IMR-90 (cell line): ENCODE measurements around the gene RPL10A.
"Not testable (repeated sequence)": the region's sequence is repeated elsewhere in the genome, so short reads cannot be mapped to it uniquely, and the experiment has no call there.

ENCODE experiments used
- CEBPB ChIP-seq: IDR thresholded peaks from 2 replicates; pipeline ENCODE4 v1.6.1; 2012; ENCODE audit warnings: low read depth, low read length, improper control_type of control experiment
- CTCF ChIP-seq: conservative IDR thresholded peaks from 2 replicates; pipeline ENCODE4 v1.5.1; 2012; ENCODE audit warnings: mild to moderate bottlenecking, low read depth, low read length, improper control_type of control experiment
- MXI1 ChIP-seq: IDR thresholded peaks from 2 replicates; pipeline ENCODE4 v1.6.1; 2012; ENCODE audit warnings: low read depth, mild to moderate bottlenecking, low read length, moderate library complexity, borderline replicate concordance
- POLR2A ChIP-seq: IDR thresholded peaks from 2 replicates; pipeline ENCODE4 v1.6.1; 2012; ENCODE audit warnings: mild to moderate bottlenecking, low read depth, low read length
- RCOR1 ChIP-seq: IDR thresholded peaks from 2 replicates; pipeline ENCODE4 v1.6.1; 2012; ENCODE audit warnings: mild to moderate bottlenecking, low read length, improper control_type of control experiment; ENCODE audit not compliant: insufficient replicate concordance
- RFX5 ChIP-seq: IDR thresholded peaks from 2 replicates; pipeline ENCODE4 v1.8.0; 2012; ENCODE audit warnings: low read depth, mild to moderate bottlenecking, low read length, moderate library complexity
- TF ChIP-seq, protein P1 (sequence below): fragments of 150-350 bp; IDR thresholded peaks from 2 replicates; pipeline ENCODE4 v1.6.1; 2017; ENCODE audit warnings: mild to moderate bottlenecking, antibody characterized with exemption, low read length, low read depth

GRCh38 chr6:35517978-35518377 is 49.8 kb downstream of the RPL10A start:
- not testable (repeated sequence) for TF ChIP-seq MXI1, CEBPB, POLR2A, CTCF, RFX5, RCOR1
- TF ChIP-seq, protein P1, sequence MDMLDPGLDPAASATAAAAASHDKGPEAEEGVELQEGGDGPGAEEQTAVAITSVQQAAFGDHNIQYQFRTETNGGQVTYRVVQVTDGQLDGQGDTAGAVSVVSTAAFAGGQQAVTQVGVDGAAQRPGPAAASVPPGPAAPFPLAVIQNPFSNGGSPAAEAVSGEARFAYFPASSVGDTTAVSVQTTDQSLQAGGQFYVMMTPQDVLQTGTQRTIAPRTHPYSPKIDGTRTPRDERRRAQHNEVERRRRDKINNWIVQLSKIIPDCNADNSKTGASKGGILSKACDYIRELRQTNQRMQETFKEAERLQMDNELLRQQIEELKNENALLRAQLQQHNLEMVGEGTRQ: not testable (repeated sequence)
